Mesendoderm (in vitro differentiated cells): Measurements from ENCODE around the gene NLRP13.
"Not testable (repeated sequence)": the region's sequence is repeated elsewhere in the genome, so short reads cannot be mapped to it uniquely, and the experiment has no call there.

Experiments used
- DNase-seq: peaks from one replicate; pipeline ENCODE4 v3.0.0; 2013
- H2AK5ac ChIP-seq: 2 replicates; pipeline ENCODE4 v1.6.1; 2013; ENCODE audit warnings: low read length, inconsistent platforms
- H2BK120ac ChIP-seq: 2 replicates; pipeline ENCODE4 v1.6.1; 2013; ENCODE audit warnings: low read depth, mild to moderate bottlenecking, low read length, moderate library complexity, mixed read lengths
- H2BK15ac ChIP-seq: replicated peaks from 2 replicates; pipeline ENCODE4 v1.6.1; 2013; ENCODE audit warnings: low read depth, mild to moderate bottlenecking, moderate library complexity
- H2BK5ac ChIP-seq: 2 replicates; pipeline ENCODE4 v1.6.1; 2013; ENCODE audit warnings: low read length, inconsistent platforms
- H3K18ac ChIP-seq: 2 replicates; pipeline ENCODE4 v1.6.1; 2013; ENCODE audit warnings: mild to moderate bottlenecking, low read length, mixed read lengths
- H3K23ac ChIP-seq: one replicate; pipeline ENCODE4 v1.6.1; 2013; ENCODE audit warnings: low read length
- H3K27ac ChIP-seq: 2 replicates; pipeline ENCODE4 v1.5.1; 2013; ENCODE audit warnings: low read depth, mild to moderate bottlenecking, inconsistent platforms, low read length, moderate library complexity
- H3K27me3 ChIP-seq: 2 replicates; pipeline ENCODE4 v1.6.1; 2013; ENCODE audit warnings: low read length, control low read depth, mild to moderate bottlenecking, inconsistent platforms; ENCODE audit not compliant: insufficient read depth, poor library complexity
- H3K36me3 ChIP-seq: 2 replicates; pipeline ENCODE4 v1.6.1; 2013; ENCODE audit warnings: low read length, inconsistent platforms; ENCODE audit not compliant: control insufficient read depth, insufficient read depth
- H3K4ac ChIP-seq: one replicate; pipeline ENCODE4 v1.6.1; 2013; ENCODE audit warnings: low read depth, mild to moderate bottlenecking, low read length, moderate library complexity
- H3K4me1 ChIP-seq: 2 replicates; pipeline ENCODE4 v1.6.1; 2013; ENCODE audit warnings: low read depth, low read length, inconsistent platforms; ENCODE audit not compliant: control insufficient read depth
- H3K4me2 ChIP-seq: 2 replicates; pipeline ENCODE4 v1.6.1; 2013; ENCODE audit warnings: low read length
- H3K4me3 ChIP-seq: 2 replicates; pipeline ENCODE4 v1.5.1; 2013; ENCODE audit warnings: mild to moderate bottlenecking, low read length
- H3K56ac ChIP-seq: one replicate; pipeline ENCODE4 v1.6.1; 2013; ENCODE audit warnings: low read length
- H3K79me1 ChIP-seq: 2 replicates; pipeline ENCODE4 v1.6.1; 2013; ENCODE audit warnings: low read length, inconsistent platforms
- H3K79me2 ChIP-seq: 2 replicates; pipeline ENCODE4 v1.6.1; 2013; ENCODE audit warnings: mild to moderate bottlenecking, low read length; ENCODE audit not compliant: control insufficient read depth, insufficient read depth
- H3K9ac ChIP-seq: 2 replicates; pipeline ENCODE4 v1.6.1; 2013; ENCODE audit warnings: low read length, inconsistent platforms
- H4K5ac ChIP-seq: one replicate; pipeline ENCODE4 v1.6.1; 2013; ENCODE audit warnings: low read length
- H4K8ac ChIP-seq: one replicate; pipeline ENCODE4 v1.6.1; 2013; ENCODE audit warnings: low read depth, mild to moderate bottlenecking, control low read depth, low read length, moderate library complexity
- WGBS: extraction: QIAGEN DNeasy Blood & Tissue Kit; methylation state at CpG from one replicate; pipeline ENCODE4 v1.1.7; 2013; ENCODE audit warnings: low lambda C conversion rate, missing lambda C conversion rate; ENCODE audit not compliant: insufficient coverage; ENCODE audit errors: extremely low coverage; 5-methylcytosine and 5-hydroxymethylcytosine counted together

Gene NLRP13

DNA sequence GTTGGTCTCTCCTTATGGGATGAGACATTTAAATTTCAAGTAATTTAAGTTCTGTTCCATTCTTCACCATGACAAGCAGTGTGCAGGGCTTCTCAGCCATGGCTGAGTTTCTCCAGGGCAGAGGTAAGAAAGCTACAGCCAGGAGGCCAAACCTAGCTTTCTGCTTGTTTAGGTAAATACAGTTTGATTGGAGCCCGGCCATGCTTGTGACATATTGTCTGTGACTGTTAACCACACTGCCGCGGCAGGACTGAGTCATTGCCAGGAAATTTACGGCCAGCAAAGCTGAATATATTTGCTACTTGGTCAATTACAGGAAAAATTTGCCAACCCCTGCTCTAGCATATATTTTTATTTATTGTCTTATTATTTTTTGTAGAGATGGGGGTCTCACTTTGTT lies 26.2 kb upstream of the NLRP13 start:
- DNase-seq = no peak
- Histone ChIP-seq H3K27ac (no peak overlapping the region), H3K9ac (no peak overlapping the region), H3K27me3 (no peaks in the 10 kb centered on the region), H3K4me2 (no peak overlapping the region), H3K18ac (no peak overlapping the region), H2BK120ac (no peak overlapping the region), H4K8ac (no peak overlapping the region), H3K4me1 (no peaks in the 10 kb centered on the region), H3K79me1 (no peaks in the 10 kb centered on the region), H2BK5ac (no peak overlapping the region), H2AK5ac (no peak overlapping the region), H4K5ac (no peak overlapping the region), H3K4ac (no peak overlapping the region), H3K4me3 (no peak overlapping the region), H3K23ac (no peak overlapping the region), H3K36me3 (no peaks in the 10 kb centered on the region), H3K56ac (no peak overlapping the region), H3K79me2 (no peaks in the 10 kb centered on the region), H2BK15ac (no peak overlapping the region)
- no CpG with 5 or more reads among the region's 4 CpGs for WGBS

DNA sequence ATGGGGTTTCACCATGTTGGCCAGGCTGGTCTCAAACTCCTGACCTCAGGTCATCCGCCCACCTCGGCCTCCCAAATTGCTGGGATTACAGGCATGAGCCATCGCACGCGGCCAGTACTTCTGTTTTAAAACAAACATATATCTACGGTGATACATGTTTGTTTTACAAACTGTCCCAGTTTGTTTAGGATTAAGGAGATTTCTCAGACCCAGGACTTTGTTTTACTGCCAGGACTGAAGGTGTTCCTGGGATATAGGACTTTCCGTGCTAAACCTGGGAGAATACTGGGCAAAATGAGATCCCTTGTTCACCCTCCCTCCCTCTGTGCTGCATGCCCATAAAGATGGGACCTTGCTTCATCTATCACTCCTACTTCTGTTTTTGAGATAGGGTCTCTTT lies 24.3 kb upstream of the NLRP13 start:
- Histone ChIP-seq H3K27ac (no peak overlapping the region), H3K56ac (no peak overlapping the region), H3K4me2 (no peak overlapping the region), H2AK5ac (no peak overlapping the region), H3K9ac (no peak overlapping the region), H3K4me3 (no peak overlapping the region), H3K23ac (no peak overlapping the region), H3K4ac (no peak overlapping the region), H3K79me2 (no peaks in the 10 kb centered on the region), H3K27me3 (no peaks in the 10 kb centered on the region), H4K8ac (no peak overlapping the region), H2BK5ac (no peak overlapping the region), H3K79me1 (no peaks in the 10 kb centered on the region), H3K4me1 (no peaks in the 10 kb centered on the region), H4K5ac (no peak overlapping the region), H2BK120ac (no peak overlapping the region), H3K36me3 (no peaks in the 10 kb centered on the region), H2BK15ac (no peak overlapping the region), H3K18ac (no peak overlapping the region)
- no peak for DNase-seq
- WGBS = no CpG with 5 or more reads among the region's 7 CpGs

DNA sequence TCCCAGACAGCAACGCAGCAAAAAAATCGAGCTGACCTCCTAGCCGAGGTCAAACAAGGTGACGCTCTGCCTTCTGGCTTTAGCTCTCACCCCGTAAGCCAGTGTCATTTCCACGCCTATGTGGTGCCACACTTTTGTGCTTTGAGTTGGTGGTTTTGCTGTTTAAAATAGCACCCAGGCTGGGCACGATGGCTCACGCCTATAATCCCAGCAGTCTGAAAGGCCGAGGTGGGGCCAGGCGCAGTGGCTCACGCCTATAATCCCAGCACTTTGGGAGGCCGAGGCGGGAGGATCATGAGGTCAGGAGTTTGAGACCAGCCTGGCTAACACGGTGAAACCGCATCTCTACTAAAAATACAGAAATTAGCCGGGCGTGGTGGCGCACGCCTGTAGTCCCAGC lies 18.4 kb upstream of the NLRP13 start:
- not testable (repeated sequence) for H4K5ac ChIP-seq, H3K56ac ChIP-seq, DNase-seq, H3K4me2 ChIP-seq, H3K4ac ChIP-seq, H3K23ac ChIP-seq, H4K8ac ChIP-seq, H3K18ac ChIP-seq, H3K79me2 ChIP-seq, H3K4me3 ChIP-seq, H3K27ac ChIP-seq, H3K4me1 ChIP-seq, H3K27me3 ChIP-seq, H2BK120ac ChIP-seq, H3K79me1 ChIP-seq, H3K9ac ChIP-seq, H2BK15ac ChIP-seq, H3K36me3 ChIP-seq, H2AK5ac ChIP-seq, H2BK5ac ChIP-seq
- no CpG with 5 or more reads among the region's 19 CpGs for WGBS

DNA sequence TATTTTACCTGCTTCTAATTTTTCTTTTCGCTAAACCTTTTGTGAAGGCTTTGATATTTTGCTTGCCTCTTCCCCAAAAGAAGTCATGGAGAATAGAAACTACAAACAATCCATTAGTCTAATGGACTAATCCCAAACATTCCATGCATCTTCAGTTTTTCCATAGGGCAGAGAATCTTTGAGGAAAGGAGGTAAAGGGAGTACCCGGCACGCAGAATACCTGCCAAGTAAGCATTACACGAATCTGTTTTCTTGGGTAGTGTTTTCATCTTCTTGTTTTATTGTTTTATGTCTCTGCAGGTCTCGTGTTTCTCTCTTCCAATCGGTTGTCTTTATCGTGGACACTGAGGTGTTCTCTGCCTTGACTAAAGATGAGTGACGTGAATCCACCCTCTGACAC lies 15.4 kb upstream of the NLRP13 start, which contains the start of gene NLRP8:
TSS of gene NLRP8 (plus strand) at position 301 of the 400 bp plus-strand sequence.
- no peak within 1 kb of the TSS for H3K23ac ChIP-seq
- H3K4me2 ChIP-seq = no peak within 1 kb of the TSS
- H2AK5ac ChIP-seq = no peak within 1 kb of the TSS
- H3K56ac ChIP-seq = no peak within 1 kb of the TSS
- no peak within 1 kb of the TSS for H4K8ac ChIP-seq
- no peaks in the 10 kb centered on the region for H3K4me1 ChIP-seq
- DNase-seq = no peak
- no peak within 1 kb of the TSS for H3K4ac ChIP-seq
- no peaks in the 10 kb centered on the region for H3K27me3 ChIP-seq
- no peak within 1 kb of the TSS for H2BK15ac ChIP-seq
- no peaks in the 10 kb centered on the region for H3K79me2 ChIP-seq
- no peaks in the 10 kb centered on the region for H3K36me3 ChIP-seq
- H3K9ac ChIP-seq = no peak within 1 kb of the TSS
- no peak within 1 kb of the TSS for H2BK120ac ChIP-seq
- no peak within 1 kb of the TSS for H3K27ac ChIP-seq
- WGBS = no CpG with 5 or more reads among the region's 8 CpGs
- H3K4me3 ChIP-seq = no peak within 1 kb of the TSS
- H4K5ac ChIP-seq = no peak within 1 kb of the TSS
- no peak within 1 kb of the TSS for H3K18ac ChIP-seq
- no peak within 1 kb of the TSS for H2BK5ac ChIP-seq
- no peaks in the 10 kb centered on the region for H3K79me1 ChIP-seq

DNA sequence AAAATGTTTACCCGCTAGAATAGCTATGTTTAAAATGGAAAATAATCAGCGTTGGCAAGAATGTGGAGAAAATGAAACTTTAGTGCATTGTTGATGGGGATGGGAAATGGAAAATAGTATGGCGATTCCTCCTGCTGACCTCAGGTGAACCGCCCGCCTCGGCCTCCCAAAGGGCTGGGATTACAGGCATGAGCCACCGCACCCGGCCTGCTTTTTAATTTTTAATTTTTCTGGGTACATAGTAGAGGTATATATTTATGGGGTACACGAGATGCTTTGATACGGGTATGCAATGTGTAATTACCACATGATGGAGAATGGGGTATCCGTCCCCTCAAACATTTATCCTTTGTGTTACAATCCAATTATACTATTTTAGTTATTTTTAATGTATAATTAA lies 8.2 kb upstream of the NLRP13 start:
- Histone ChIP-seq H3K18ac (no peak overlapping the region), H4K5ac (no peak overlapping the region), H2AK5ac (no peak overlapping the region), H3K36me3 (no peaks in the 10 kb centered on the region), H3K4me1 (no peaks in the 10 kb centered on the region), H3K4ac (no peak overlapping the region), H3K27me3 (no peaks in the 10 kb centered on the region), H2BK120ac (no peak overlapping the region), H3K23ac (no peak overlapping the region), H3K9ac (no peak overlapping the region), H3K79me1 (no peaks in the 10 kb centered on the region), H2BK15ac (no peak overlapping the region), H3K4me2 (no peak overlapping the region), H2BK5ac (no peak overlapping the region), H3K4me3 (no peak overlapping the region), H3K27ac (no peak overlapping the region), H4K8ac (no peak overlapping the region), H3K56ac (no peak overlapping the region), H3K79me2 (no peaks in the 10 kb centered on the region)
- no CpG with 5 or more reads among the region's 11 CpGs for WGBS
- DNase-seq = no peak

DNA sequence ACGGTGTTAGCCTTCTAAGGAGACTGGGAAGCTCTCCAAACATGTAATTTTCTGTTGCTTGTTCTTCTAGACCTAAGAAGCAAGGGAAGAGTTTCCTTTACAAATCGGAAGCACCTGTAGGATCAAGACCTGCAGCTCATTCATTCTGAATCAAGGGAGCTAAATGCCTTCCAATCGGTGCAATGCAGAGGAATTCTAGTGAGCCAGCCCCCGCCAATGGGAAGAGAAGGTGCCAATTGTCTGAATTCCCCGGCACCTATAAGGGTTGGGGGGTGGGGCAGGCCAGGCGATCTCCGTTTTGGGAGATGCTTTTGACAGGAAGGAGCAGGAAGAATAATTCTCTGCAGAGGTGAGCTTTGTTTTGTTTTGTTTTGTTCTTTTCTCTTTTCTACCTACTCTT lies 7.1 kb upstream of the NLRP13 start:
- H4K5ac ChIP-seq = no peak overlapping the region
- H3K79me1 ChIP-seq = no peaks in the 10 kb centered on the region
- no peak overlapping the region for H3K18ac ChIP-seq
- no peak overlapping the region for H3K27ac ChIP-seq
- no peak overlapping the region for H2BK15ac ChIP-seq
- H3K4me1 ChIP-seq = no peaks in the 10 kb centered on the region
- WGBS = no CpG with 5 or more reads among the region's 7 CpGs
- no peak overlapping the region for H3K56ac ChIP-seq
- H2BK120ac ChIP-seq = no peak overlapping the region
- no peak overlapping the region for H3K23ac ChIP-seq
- no peak overlapping the region for H2BK5ac ChIP-seq
- no peak overlapping the region for H3K4me3 ChIP-seq
- no peaks in the 10 kb centered on the region for H3K27me3 ChIP-seq
- no peaks in the 10 kb centered on the region for H3K36me3 ChIP-seq
- no peaks in the 10 kb centered on the region for H3K79me2 ChIP-seq
- H2AK5ac ChIP-seq = no peak overlapping the region
- no peak for DNase-seq
- no peak overlapping the region for H3K9ac ChIP-seq
- no peak overlapping the region for H4K8ac ChIP-seq
- no peak overlapping the region for H3K4me2 ChIP-seq
- H3K4ac ChIP-seq = no peak overlapping the region
